SK-N-SH (cell line): ENCODE results near the gene ELAPOR1. TPM values are rescaled to one million over a fixed set of nuclear protein-coding genes. Genes with fewer than 3 reads are reported as not detected.

ENCODE experiments used
- CTCF ChIA-PET: fragments of 300-600, 350-600 bp; formaldehyde crosslinking; extraction: SDS; loops from one replicate; lab custom pipeline; 2021; lab: Yijun Ruan, JAX
- POLR2A ChIA-PET: fragments of 350-600 bp; sonication (Branson Sonifier 250); formaldehyde crosslinking; extraction: SDS; loops from one replicate; lab custom pipeline; 2020; ENCODE audit warnings: antibody characterized with exemption, inconsistent platforms; lab: Yijun Ruan, JAX
- DNase-seq: peaks from one replicate; pipeline ENCODE4 v3.0.0; 2012
- H2AFZ ChIP-seq: fragments of 200-600 bp; sonication (generic); 2 replicates; pipeline ENCODE4 v1.8.1; 2016; ENCODE audit warnings: antibody characterized with exemption, mild to moderate bottlenecking, low read depth
- H3F3A ChIP-seq: fragments of 200-600 bp; sonication (generic); replicated peaks from 2 replicates; pipeline ENCODE3; 2016; ENCODE audit warnings: antibody characterized with exemption, mild to moderate bottlenecking; ENCODE audit not compliant: insufficient read depth
- H3K27ac ChIP-seq, 2 experiments: fragments of 200-500 bp in 1 of 2; fragments of 200-600 bp in 1 of 2; sonication (Bioruptor generic) in 1 of 2; sonication (generic), shearing (Covaris generic) in 1 of 2; 2 replicates each; pipeline versions ENCODE4 v1.5.1 to v1.6.1; 2014 to 2016; ENCODE audit warnings: low read depth in 2 of 2, inconsistent platforms in 1 of 2, low read length in 1 of 2, mild to moderate bottlenecking in 1 of 2, mixed read lengths in 1 of 2
- H3K27me3 ChIP-seq: fragments of 200-600 bp; sonication (generic), shearing (Covaris generic); 2 replicates; pipeline ENCODE4 v1.6.1; 2016; ENCODE audit warnings: mixed run types; ENCODE audit not compliant: insufficient read depth
- H3K36me3 ChIP-seq, 2 experiments: fragments of 200-500 bp in 1 of 2; fragments of 200-600 bp in 1 of 2; sonication (Bioruptor generic) in 1 of 2; sonication (generic) in 1 of 2; replicated peaks in 1 of 2; 2 replicates each; pipeline versions ENCODE3 to v1.5.1; 2014 to 2016; ENCODE audit warnings: low read length in 1 of 2, mild to moderate bottlenecking in 1 of 2; ENCODE audit not compliant: insufficient read depth in 2 of 2, control insufficient read depth in 1 of 2
- H3K4me1 ChIP-seq, 2 experiments: fragments of 200-500 bp in 1 of 2; fragments of 200-600 bp in 1 of 2; sonication (Bioruptor generic) in 1 of 2; sonication (generic), shearing (Covaris generic) in 1 of 2; 2 replicates each; pipeline versions ENCODE4 v1.5.1 to v1.6.1; 2014 to 2016; ENCODE audit warnings: low read depth in 1 of 2, low read length in 1 of 2, mixed run types in 1 of 2; ENCODE audit not compliant: insufficient read depth in 2 of 2, control insufficient read depth in 1 of 2
- H3K4me2 ChIP-seq: fragments of 200-600 bp; sonication (generic), shearing (Covaris generic); 2 replicates; pipeline ENCODE4 v1.6.1; 2017; ENCODE audit warnings: mixed run types
- H3K4me3 ChIP-seq, 2 experiments: fragments of 200-500 bp in 1 of 2; fragments of 200-600 bp in 1 of 2; sonication (Bioruptor generic) in 1 of 2; sonication (generic), shearing (Covaris generic) in 1 of 2; 2 replicates each; pipeline versions ENCODE4 v1.5.1 to v1.8.1; 2014 to 2016; ENCODE audit warnings: low read depth in 2 of 2, inconsistent platforms in 1 of 2, low read length in 1 of 2, mild to moderate bottlenecking in 1 of 2, mixed read lengths in 1 of 2, moderate library complexity in 1 of 2
- H3K79me2 ChIP-seq: fragments of 200-600 bp; sonication (generic); 2 replicates; pipeline ENCODE4 v1.8.1; 2017; ENCODE audit warnings: mild to moderate bottlenecking; ENCODE audit not compliant: insufficient read depth
- H3K9ac ChIP-seq: fragments of 200-600 bp; sonication (generic); 2 replicates; pipeline ENCODE4 v1.6.1; 2017; ENCODE audit warnings: mixed run types
- H3K9me2 ChIP-seq: fragments of 200-600 bp; sonication (generic); 2 replicates; pipeline ENCODE4 v1.6.1; 2017; ENCODE audit warnings: mixed run types
- H3K9me3 ChIP-seq: fragments of 200-600 bp; sonication (generic); 2 replicates; pipeline ENCODE4 v1.6.1; 2017; ENCODE audit warnings: mixed run types, mild to moderate bottlenecking, moderate library complexity
- H4K20me1 ChIP-seq: fragments of 200-600 bp; sonication (generic); 2 replicates; pipeline ENCODE4 v1.6.1; 2017; ENCODE audit warnings: mild to moderate bottlenecking, mixed run types; ENCODE audit not compliant: insufficient read depth
- EP300 ChIP-seq, 2 experiments: IDR thresholded peaks; 2 replicates each; pipeline versions ENCODE4 v1.4.0 to v1.6.1; 2012; ENCODE audit warnings: borderline replicate concordance in 1 of 2, low read depth in 1 of 2, low read length in 1 of 2
- EZH2phosphoT487 ChIP-seq: fragments of 200-600 bp; sonication (generic); IDR thresholded peaks from 2 replicates; pipeline ENCODE4 v1.6.1; 2017; ENCODE audit warnings: low read depth, mixed run types, mild to moderate bottlenecking, antibody characterized with exemption, moderate library complexity, borderline replicate concordance
- FOXJ3 ChIP-seq: sonication (generic); formaldehyde crosslinking; IDR thresholded peaks from 2 replicates; pipeline ENCODE4 v1.5.1; 2020; ENCODE audit warnings: mild to moderate bottlenecking, missing genetic modification reagents
- FOXM1 ChIP-seq: IDR thresholded peaks from 2 replicates; pipeline ENCODE4 v1.4.0; 2012; ENCODE audit warnings: low read depth, mild to moderate bottlenecking
- GABPA ChIP-seq: IDR thresholded peaks from 2 replicates; pipeline ENCODE4 v1.4.0; 2012; ENCODE audit warnings: low read depth, mild to moderate bottlenecking
- GATA2 ChIP-seq: sonication (generic); formaldehyde crosslinking; IDR thresholded peaks from 2 replicates; pipeline ENCODE4 v1.5.0; 2020; ENCODE audit warnings: mild to moderate bottlenecking, missing genetic modification reagents
- JUND ChIP-seq: IDR thresholded peaks from 2 replicates; pipeline ENCODE4 v1.4.0; 2012
- MEF2A ChIP-seq: IDR thresholded peaks from 2 replicates; pipeline ENCODE4 v1.4.0; 2012; ENCODE audit warnings: low read depth, borderline replicate concordance
- NFIC ChIP-seq: IDR thresholded peaks from 2 replicates; pipeline ENCODE4 v1.4.0; 2012; ENCODE audit warnings: borderline replicate concordance
- NRF1 ChIP-seq: IDR thresholded peaks from 2 replicates; pipeline ENCODE4 v1.6.1; 2012; ENCODE audit warnings: low read depth, mild to moderate bottlenecking, low read length
- RFX5 ChIP-seq: IDR thresholded peaks from 2 replicates; pipeline ENCODE4 v1.6.1; 2012; ENCODE audit warnings: mild to moderate bottlenecking, improper control_type of control experiment, low read length
- RXRA ChIP-seq: IDR thresholded peaks from 2 replicates; pipeline ENCODE4 v1.4.0; 2012; ENCODE audit warnings: low read depth, mild to moderate bottlenecking, borderline replicate concordance
- SIN3A ChIP-seq: IDR thresholded peaks from 2 replicates; pipeline ENCODE4 v1.6.1; 2012; ENCODE audit warnings: low read depth, mild to moderate bottlenecking, low read length, moderate library complexity, borderline replicate concordance
- SMC3 ChIP-seq: IDR thresholded peaks from 2 replicates; pipeline ENCODE4 v1.6.1; 2012; ENCODE audit warnings: low read depth, low read length, improper control_type of control experiment
- WGBS: methylation state at CpG from one replicate; pipeline ENCODE4 v1.1.6; 2017; ENCODE audit warnings: low lambda C conversion rate; 5-methylcytosine and 5-hydroxymethylcytosine counted together
- polyA plus RNA-seq, 3 experiments: library from polyadenylated mRNA; depleted of rRNA; stranded (reverse); fragments of >200 nt; gene quantifications; 2 replicates each; pipeline ENCODE4 v1.2.3, GENCODE V29; 2012
- TF ChIP-seq, protein P1 (sequence below): IDR thresholded peaks from 2 replicates; pipeline ENCODE4 v1.4.0; 2012; ENCODE audit warnings: low read depth, borderline replicate concordance
- TF ChIP-seq, protein P2 (sequence below): fragments of 150-350 bp; IDR thresholded peaks from 2 replicates; pipeline ENCODE4 v1.6.1; 2016; ENCODE audit warnings: mild to moderate bottlenecking, low read depth, low read length
- TF ChIP-seq, protein P3 (sequence below): IDR thresholded peaks from 2 replicates; pipeline ENCODE4 v1.6.1; 2012; ENCODE audit warnings: mild to moderate bottlenecking, low read depth, low read length, moderate library complexity
- TF ChIP-seq, protein P4 (sequence below): IDR thresholded peaks from 2 replicates; pipeline ENCODE4 v1.4.0; 2012; ENCODE audit warnings: low read depth
- TF ChIP-seq, protein P5 (sequence below): IDR thresholded peaks from 2 replicates; pipeline ENCODE4; 2012

The ELAPOR1 gene
- polyA plus RNA-seq, 1 of the 3 experiments (the other 2 are of a cell fraction) = 1.2 TPM

DNA sequence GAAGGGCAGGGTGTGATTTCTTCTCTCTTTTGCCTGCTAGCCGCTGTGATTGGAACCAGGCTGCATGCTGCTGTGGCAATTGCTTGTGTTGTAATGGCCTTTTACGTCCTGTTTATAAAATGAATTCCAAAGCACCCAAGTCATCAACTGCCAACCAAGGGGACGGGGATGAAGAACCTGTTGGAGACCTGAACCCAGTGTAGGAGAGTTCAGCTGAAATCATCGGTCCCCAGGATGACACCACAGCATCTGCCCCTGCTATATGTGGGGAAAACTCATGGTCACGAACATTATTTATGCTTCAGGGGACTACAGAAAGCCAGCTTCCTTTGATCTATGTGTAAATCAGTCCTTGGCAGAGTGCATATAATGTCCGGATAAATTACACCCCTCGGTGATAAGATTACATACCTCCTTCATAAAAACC is 19.5 kb upstream of the ELAPOR1 start:
- no peaks in the 10 kb centered on the region for H3K9me2 ChIP-seq
- no peaks in the 10 kb centered on the region for H3K27me3 ChIP-seq
- H3K9me3 ChIP-seq = no peaks in the 10 kb centered on the region
- H2AFZ ChIP-seq = no peak overlapping the region
- no peak overlapping the region for H3K4me3 ChIP-seq
- no peak overlapping the region for H3K9ac ChIP-seq
- no peaks in the 10 kb centered on the region; the same call in 1 of the 2 replicates for H4K20me1 ChIP-seq
- H3F3A ChIP-seq = peaks cover 19% of the 10 kb centered on the region
- WGBS = 82% methylated on average over 7 of the region's 7 CpGs
- ChIA-PET POLR2A (no interaction called here), CTCF (interaction anchor here (1.0 kb wide), 1 partner anchor 18 kb away, joined by 4 read pairs; a partner anchor contains a TSS)
- peaks cover 18 to 25% of the 10 kb centered on the region in 2 experiments for H3K36me3 ChIP-seq
- H3K4me2 ChIP-seq = no peak overlapping the region
- H3K4me1 ChIP-seq = peaks cover 4 to 5% of the 10 kb centered on the region in 2 experiments; a peak in 2 of 4 replicates
- no peak for TF ChIP-seq RFX5
- TF ChIP-seq GATA2 (CRISPR knock-in tag) = no peak
- TF ChIP-seq SIN3A = no peak
- TF ChIP-seq NRF1 = no peak
- TF ChIP-seq EZH2phosphoT487 = no peak
- no peak for TF ChIP-seq EP300 (IDR thresholded peaks at IDR 0.05; ENCODE audit: borderline replicate concordance in 1 of 2, low read depth in 1 of 2, low read length in 1 of 2)
- no peak for TF ChIP-seq NFIC
- TF ChIP-seq, protein P1, sequence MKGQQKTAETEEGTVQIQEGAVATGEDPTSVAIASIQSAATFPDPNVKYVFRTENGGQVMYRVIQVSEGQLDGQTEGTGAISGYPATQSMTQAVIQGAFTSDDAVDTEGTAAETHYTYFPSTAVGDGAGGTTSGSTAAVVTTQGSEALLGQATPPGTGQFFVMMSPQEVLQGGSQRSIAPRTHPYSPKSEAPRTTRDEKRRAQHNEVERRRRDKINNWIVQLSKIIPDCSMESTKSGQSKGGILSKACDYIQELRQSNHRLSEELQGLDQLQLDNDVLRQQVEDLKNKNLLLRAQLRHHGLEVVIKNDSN = no peak
- no peak for TF ChIP-seq JUND
- no peak for TF ChIP-seq GABPA
- peaks cover 51% of the 10 kb centered on the region for H3K79me2 ChIP-seq
- no peak for DNase-seq
- no peak overlapping the region for H3K27ac ChIP-seq

DNA sequence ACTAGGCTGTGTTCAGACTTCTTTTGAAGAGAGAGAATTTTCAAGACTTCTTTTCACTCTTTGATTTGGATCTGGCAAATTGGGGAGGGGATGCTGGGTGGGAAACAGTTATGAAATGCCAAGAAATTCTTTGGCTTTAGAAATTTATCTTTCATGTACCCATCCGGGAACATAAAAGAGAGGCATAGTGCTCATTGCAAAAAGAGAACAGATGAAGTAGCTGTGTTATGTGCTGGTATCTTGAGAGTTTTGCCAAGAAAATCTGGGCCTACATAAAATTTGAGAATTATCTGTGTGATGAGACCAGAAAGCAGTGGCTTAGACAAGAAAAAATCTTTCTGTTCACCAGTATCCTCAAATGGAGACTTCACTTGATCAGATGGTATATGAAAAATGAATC is 19.0 kb upstream of the ELAPOR1 start:
- 96% methylated on average over 1 of the region's 1 CpG for WGBS
- Histone ChIP-seq H3K9me3 (no peaks in the 10 kb centered on the region), H3F3A (peaks cover 18% of the 10 kb centered on the region), H3K9me2 (no peaks in the 10 kb centered on the region), H3K4me1 (peaks cover 4 to 5% of the 10 kb centered on the region in 2 experiments; a peak in 2 of 4 replicates), H4K20me1 (no peaks in the 10 kb centered on the region; the same call in 1 of the 2 replicates), H3K4me2 (no peak overlapping the region), H3K4me3 (no peak overlapping the region), H3K27me3 (no peaks in the 10 kb centered on the region), H3K36me3 (peaks cover 18 to 25% of the 10 kb centered on the region in 2 experiments), H3K27ac (no peak overlapping the region), H3K79me2 (peaks cover 51% of the 10 kb centered on the region), H2AFZ (no peak overlapping the region), H3K9ac (no peak overlapping the region)
- CTCF ChIA-PET = interaction anchor here (0.6 to 1.0 kb wide), 2 partner anchors 18 to 132 kb away, joined by 4 read pairs; partner anchors contain the start of gene CLCC1
- TF ChIP-seq, protein P2, sequence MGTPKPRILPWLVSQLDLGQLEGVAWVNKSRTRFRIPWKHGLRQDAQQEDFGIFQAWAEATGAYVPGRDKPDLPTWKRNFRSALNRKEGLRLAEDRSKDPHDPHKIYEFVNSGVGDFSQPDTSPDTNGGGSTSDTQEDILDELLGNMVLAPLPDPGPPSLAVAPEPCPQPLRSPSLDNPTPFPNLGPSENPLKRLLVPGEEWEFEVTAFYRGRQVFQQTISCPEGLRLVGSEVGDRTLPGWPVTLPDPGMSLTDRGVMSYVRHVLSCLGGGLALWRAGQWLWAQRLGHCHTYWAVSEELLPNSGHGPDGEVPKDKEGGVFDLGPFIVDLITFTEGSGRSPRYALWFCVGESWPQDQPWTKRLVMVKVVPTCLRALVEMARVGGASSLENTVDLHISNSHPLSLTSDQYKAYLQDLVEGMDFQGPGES = no peak
- TF ChIP-seq, protein P1 = no peak
- TF ChIP-seq SMC3 (no peak), FOXJ3 (no peak), EP300 (IDR thresholded peaks at IDR 0.05; ENCODE audit: borderline replicate concordance in 1 of 2, low read depth in 1 of 2, low read length in 1 of 2) (no peak), MEF2A (no peak), RXRA (no peak), GABPA (no peak), JUND (no peak), GATA2 (CRISPR knock-in tag) (no peak), FOXM1 (no peak)
- TF ChIP-seq, protein P3, sequence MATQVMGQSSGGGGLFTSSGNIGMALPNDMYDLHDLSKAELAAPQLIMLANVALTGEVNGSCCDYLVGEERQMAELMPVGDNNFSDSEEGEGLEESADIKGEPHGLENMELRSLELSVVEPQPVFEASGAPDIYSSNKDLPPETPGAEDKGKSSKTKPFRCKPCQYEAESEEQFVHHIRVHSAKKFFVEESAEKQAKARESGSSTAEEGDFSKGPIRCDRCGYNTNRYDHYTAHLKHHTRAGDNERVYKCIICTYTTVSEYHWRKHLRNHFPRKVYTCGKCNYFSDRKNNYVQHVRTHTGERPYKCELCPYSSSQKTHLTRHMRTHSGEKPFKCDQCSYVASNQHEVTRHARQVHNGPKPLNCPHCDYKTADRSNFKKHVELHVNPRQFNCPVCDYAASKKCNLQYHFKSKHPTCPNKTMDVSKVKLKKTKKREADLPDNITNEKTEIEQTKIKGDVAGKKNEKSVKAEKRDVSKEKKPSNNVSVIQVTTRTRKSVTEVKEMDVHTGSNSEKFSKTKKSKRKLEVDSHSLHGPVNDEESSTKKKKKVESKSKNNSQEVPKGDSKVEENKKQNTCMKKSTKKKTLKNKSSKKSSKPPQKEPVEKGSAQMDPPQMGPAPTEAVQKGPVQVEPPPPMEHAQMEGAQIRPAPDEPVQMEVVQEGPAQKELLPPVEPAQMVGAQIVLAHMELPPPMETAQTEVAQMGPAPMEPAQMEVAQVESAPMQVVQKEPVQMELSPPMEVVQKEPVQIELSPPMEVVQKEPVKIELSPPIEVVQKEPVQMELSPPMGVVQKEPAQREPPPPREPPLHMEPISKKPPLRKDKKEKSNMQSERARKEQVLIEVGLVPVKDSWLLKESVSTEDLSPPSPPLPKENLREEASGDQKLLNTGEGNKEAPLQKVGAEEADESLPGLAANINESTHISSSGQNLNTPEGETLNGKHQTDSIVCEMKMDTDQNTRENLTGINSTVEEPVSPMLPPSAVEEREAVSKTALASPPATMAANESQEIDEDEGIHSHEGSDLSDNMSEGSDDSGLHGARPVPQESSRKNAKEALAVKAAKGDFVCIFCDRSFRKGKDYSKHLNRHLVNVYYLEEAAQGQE = no peak
- TF ChIP-seq, protein P4, sequence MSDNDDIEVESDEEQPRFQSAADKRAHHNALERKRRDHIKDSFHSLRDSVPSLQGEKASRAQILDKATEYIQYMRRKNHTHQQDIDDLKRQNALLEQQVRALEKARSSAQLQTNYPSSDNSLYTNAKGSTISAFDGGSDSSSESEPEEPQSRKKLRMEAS = no peak
- TF ChIP-seq, protein P5, sequence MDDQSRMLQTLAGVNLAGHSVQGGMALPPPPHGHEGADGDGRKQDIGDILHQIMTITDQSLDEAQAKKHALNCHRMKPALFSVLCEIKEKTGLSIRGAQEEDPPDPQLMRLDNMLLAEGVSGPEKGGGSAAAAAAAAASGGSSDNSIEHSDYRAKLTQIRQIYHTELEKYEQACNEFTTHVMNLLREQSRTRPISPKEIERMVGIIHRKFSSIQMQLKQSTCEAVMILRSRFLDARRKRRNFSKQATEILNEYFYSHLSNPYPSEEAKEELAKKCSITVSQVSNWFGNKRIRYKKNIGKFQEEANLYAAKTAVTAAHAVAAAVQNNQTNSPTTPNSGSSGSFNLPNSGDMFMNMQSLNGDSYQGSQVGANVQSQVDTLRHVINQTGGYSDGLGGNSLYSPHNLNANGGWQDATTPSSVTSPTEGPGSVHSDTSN = no peak
- DNase-seq = no peak
- POLR2A ChIA-PET = no interaction called here
